AG20443 (cell line): ENCODE measurements around the gene ZNF621.
"Not testable (repeated sequence)": the region's sequence is repeated elsewhere in the genome, so short reads cannot be mapped to it uniquely, and the experiment has no call there.

Experiments used
- DNase-seq: peaks from one replicate; pipeline ENCODE4 v3.0.0; 2012; ENCODE audit warnings: low spot score, mixed read lengths

The ZNF621 gene

DNA sequence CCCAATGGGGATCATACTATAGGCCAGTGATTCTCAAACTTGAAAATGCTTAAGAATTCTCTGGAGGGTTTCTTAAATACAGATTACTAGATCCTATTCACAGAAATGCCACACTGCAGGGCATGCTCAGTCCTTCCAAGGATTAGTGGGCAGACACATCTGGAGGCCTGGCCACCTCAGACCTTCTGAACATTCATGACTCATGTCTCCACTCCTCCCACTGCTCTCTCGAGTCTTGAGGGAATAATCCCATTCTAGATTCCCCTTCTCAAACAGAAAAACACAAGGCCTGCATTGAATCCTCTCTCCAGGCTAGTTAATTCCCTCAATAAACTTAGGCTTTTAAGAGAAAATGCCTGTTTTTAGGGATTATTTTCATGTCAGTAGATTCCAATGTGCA is 22.1 kb downstream of the ZNF621 start:
- DNase-seq: peak; percentile 86

DNA sequence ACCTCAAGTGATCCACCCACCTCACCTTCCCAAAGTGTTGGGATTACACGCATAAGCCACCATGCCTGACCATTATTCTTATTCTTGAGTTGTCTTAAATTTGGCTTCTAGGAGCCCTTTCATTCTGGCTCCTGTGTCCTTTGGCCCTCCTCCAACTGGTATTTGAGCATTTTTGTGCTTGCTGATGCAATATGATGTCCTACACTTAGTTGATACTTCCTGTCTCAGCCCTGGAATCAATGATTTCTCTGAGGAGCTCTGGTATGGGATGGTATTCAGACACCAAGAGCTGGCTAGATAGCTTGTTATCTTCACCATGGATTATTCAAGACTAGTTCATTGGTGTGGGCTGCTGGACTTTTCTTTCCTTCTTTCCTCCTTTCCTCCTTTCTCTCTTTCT is 25.4 kb downstream of the ZNF621 start:
- DNase-seq: no peak

DNA sequence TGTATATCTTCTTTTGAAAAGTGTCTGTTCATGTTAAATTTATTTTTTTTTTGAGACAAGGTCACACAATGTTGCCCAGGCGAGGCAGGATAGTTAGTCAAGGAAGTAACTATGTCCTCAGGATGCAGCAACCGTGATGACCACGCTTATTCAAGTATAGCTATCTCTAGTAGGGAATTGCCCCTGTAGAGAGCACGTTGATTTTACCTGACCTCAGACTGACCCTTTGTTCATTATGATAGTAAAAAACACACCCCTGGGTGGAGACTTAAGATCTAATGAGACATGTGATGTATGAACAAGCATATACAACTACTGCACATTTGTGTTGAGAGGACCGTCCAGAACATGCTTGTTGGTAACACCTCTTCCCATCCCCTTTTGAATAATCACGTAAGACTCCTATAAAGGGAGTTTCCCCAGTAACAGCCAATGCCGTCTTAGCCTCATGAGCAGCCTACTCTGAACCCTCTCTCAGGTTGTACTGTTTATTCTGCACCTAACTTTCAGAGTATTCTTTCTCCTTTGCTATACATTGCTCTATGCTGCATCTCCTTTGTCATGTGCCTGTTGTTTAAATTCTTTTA is 32.9 kb downstream of the ZNF621 start:
- no peak for DNase-seq

DNA sequence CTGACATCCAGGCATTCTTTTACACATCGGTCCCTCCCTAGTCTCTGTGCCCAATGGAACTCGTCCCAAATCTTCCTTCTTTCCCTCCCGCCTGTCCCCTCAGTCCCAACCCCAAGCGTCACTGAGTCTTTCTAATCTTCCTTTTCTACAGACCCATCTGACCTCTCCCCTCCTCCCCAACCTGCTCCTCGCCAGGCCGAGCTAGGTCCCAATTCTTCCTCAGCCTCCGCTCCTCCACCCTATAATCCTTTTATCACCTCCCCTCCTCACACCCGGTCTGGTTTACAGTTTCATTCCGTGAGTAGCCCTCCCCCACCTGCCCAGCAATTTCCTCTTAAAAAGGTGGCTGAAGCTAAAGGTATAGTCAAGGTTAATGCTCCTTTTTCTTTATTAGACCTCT is 37.7 kb downstream of the ZNF621 start:
- not testable (repeated sequence) for DNase-seq

DNA sequence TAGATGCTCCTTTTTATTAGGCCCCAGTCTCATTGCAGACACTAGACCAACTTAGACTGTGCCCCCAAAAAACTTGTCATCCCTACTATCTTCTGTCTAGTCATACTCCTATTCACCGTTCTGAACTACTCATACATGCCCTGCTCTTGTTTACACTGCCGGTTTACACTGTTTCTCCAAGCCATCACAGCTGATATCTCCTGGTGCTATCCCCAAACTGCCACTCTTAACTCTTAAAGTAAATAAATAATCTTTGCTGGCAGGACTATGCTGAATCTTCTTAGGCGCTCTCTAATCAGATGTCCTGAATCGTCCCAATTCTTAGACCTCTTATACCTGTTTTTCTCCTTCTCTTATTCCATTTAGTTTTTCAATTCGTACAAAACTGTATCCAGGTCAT is 40.9 kb downstream of the ZNF621 start:
- not testable (repeated sequence) for DNase-seq

DNA sequence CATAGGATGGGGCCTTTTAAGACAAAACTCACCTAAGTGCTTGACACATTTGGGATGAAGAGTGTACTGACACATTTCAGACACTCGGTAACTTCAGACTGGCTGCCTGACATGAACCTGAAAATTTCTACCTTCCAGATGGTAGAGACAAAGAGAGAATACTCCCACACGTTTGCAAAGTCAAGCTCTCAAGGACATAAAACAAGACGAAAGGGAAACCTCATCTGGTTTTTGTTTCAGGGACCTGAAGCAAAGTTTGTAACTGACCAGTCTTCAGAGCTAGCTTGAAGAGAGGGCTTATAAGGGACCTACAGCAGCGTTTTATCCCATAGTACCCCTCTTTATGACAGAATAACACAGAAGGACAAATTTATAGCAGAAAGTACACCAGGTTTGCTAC is 41.9 kb downstream of the ZNF621 start:
- DNase-seq: no peak

DNA sequence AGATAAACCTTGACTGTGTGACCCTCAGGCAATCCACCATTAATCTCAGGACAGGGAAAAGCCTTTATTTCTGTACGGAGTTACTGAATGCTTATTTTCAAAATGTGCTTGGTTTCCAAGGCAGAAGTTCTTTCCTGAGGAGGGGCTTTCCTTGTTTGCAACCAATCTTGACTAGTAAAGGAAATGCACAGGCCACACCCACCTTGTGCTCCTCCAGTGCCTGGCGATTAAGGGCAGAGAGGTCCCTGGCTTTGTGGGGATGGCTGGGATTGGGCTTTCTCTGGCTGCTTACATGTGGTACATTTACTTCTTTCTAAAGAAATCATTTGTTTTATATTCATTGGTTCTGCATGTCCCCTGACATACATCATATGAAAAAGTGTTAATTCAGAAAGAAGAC is 47.8 kb downstream of the ZNF621 start:
- DNase-seq: no peak

DNA sequence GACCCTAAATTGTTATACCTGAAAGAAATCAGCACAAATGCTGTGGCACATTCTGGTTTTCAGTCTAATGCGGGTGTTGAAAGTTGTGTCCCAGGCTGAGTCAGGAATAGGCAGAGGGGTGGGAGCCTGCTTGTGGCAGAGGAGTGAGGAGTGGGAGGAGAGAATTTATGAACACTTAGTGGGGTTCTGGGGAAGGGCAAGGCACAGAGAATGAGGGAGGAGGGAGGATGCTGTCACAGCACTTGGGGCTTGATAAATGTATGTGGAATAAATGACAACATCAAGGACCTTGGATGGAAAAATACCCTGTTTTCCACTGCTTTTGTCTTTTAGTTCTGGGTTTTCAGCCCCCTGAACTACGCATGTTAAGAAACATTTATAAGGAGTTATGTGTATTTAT is 49.3 kb downstream of the ZNF621 start:
- no peak for DNase-seq

DNA sequence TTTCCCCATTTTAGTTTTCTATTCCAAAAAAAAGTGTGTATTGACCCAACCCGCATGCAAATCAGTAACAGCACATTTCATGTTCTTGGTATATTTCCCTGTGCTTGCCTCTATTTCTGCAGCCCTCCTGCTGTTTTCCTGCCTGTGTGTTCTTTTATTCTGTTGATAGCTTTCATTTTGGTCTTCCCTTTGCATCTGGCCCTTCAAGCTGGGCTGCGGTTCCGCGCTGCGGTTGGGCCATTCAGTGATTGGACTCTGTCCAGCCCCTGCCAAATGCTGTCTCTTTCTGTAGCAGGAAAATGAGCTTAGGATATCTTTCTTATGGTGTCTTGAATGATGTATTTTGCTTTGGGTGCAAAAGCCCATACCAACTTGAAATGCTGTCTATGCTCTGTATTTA is 49.9 kb downstream of the ZNF621 start:
- DNase-seq: peak; percentile 50

DNA sequence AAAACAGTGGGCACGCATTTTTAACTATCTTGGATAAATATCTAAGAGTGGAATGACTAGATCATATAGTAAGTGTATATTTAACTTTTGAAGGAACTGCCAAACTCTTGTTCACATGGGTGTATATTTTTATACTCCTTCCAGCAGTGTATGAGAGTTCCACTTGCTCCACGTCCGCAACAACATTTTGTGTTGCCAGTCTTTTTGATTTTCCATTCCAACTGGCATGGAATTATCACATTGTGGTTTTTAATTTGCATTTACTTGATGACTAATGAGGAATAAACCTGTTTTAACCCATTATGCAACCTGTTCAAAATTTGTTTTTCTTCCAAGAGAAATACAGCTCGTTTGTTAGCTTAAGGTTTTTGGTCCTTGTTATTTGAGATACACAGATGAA is 51.6 kb downstream of the ZNF621 start:
- DNase-seq: no peak

DNA sequence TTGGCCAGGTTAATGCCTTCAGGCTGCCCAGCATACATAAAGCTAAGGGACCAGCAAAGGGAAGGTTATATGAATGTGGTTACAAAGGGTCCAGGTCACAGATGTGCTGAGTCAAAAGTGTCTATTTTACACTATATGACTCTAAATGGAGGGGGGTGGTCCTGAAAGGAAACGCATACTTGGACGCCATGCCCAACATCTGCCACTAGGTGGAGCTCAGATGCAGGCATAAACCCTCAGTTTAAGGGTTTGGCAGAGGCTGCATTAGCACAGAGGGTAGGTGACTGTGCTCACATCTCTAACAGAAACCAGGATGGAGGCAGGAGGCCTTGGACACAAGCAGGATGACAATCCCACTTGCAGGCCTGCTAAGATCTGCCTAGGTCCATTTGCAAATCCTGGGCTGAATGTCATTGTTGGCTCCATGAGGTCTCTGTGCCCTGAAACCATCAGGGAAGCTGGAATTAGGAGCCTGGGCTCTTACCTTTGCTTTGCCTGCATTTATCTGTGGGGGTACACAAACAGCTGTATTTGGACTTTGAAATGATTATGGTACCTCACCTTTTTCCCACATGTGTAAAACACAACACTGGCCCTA is 55.8 kb downstream of the ZNF621 start:
- peak; percentile 79 for DNase-seq

DNA sequence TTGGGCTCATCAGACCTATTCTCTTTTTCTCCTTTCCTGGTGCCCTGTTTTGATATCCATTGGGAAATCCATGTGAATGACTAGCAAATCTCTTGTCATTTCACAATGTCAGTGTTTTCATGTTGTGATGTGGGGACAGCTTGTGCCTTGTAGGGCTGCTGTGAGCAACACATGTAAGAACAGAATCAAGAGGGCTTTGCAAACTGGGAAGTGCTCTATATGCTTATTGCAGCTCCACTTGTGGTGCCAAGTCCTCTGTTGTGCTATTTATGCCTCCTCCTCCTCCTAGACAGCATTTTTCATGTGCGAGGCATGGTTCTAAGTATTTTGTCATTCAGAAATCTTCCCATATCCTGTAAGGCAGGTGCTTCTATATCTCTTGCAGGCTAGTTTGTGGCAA is 56.4 kb downstream of the ZNF621 start:
- no peak for DNase-seq

DNA sequence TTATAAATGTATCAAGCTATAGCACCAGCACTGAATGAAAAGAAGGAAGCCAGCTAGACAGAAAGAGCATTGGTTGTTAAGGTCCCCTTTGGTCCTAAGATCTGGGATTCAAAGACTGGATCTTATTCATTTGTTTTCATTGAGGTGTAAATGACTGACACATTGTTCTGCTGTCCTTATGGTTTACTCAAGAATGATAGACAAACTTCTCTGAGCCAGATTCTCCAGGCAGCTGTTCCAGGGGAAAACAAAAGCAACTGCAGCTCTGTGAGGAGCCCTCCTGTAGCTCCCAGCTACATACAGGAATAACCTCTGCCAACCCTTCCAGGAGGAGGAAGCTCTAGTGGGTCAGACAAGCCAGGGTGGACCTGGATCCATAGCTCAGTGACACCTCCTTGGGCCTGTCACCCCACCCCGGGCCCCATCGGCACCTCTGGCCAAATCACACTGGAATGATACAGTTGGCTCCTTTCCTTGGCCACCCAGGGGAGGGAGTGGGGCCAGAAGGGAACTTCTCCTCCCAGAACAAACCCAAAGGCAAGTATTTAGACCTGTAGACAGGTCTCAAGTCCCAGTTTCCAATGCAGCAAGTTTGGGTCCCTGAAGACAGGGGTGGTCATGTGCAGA is 57.8 kb downstream of the ZNF621 start:
- no peak for DNase-seq

DNA sequence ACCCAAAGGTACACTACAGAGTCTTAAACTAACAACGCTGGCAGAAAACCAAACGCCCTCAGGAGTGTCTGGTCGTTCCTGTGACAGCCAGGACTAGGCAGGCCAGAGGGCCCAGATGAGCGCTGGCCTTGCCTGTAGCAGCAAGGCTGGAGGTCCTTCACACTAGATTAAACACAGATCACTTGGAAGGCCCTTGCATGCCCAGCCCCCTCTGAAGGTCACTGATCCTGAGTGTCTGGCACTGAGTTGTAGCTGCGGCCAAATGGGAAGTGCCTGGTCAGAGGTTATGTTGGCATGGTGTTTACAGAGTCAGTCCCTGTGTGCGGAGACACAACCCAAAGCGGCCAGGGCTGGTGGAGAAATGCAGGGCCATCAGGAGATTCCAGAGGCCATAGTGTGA is 58.9 kb downstream of the ZNF621 start:
- no peak for DNase-seq

DNA sequence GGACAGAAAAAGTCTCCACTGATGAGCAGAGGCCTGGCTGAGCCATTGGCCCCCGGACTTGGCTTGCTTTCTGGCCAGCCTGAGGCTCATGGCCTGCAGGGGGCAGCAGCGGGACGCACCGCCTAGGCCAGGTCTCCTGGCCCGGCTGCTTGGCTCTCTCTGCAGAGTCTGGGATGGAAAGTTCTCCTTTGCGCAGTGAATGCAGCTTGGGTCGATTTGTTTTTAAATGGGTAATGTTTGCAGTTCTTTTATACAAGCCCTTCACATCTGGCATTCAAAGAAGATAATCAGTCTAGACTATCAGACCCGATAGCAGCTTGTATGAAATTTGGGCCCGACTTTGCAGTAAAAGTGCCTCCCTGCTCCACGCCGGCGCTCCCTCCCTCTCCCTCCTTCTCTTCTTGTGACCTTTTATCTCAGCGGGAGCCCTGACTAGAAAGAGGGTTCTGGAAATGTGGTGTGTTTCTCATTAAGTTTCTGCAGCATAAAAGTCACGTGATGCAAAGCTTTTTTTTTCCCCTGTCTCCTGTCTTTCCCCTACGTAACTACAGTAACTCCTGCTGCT is 59.9 kb downstream of the ZNF621 start:
- DNase-seq: peak; percentile 92

DNA sequence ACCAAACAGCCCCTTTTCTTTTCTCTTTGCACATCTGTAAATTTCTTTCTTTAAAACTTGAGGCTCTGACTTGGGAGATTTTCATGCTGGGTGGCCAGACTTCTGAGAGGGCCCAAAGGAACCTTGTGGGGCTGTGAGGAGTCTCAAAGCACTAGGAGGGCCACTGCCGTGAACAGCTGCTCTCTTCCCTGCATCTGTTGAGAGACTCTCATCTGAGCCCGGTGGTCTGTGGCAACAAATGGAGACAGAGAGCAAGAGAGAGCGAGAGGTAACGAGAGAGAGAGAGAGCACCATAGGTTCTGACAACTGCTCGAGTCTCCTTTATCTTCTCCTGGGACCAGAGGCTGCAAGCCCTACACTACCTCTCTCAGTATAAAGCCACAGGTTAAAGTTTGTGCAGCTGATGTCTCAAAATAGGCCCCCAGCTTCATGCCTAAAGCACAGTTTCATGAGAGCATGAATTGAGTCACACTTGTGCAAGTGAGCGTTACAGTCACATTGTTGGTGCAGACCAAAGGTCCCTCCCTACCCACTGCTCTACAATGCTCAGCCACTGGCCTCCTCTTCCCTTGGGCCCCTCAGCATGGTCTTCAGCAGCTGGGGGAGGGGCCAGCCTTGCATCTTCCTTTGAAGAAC is 60.7 kb downstream of the ZNF621 start:
- no peak for DNase-seq

DNA sequence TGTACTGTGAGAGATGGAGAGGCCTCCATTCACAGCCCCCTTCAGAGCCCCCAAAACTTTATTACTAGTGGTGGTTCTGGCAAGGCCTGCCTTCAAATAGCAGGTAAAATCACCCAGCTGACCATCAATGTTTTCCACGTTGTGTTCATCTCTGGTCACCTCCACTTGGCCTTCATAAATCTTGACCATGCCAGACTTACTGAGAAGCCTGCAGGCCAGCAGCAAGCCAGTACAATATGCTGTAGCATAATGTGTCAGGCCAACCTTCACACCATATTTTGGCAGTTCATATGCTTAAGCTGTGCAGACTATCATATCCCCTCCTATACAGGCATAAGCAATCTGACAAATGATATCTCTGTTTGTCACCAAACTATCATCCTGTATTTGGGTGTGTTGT is 62.1 kb downstream of the ZNF621 start:
- no peak for DNase-seq

DNA sequence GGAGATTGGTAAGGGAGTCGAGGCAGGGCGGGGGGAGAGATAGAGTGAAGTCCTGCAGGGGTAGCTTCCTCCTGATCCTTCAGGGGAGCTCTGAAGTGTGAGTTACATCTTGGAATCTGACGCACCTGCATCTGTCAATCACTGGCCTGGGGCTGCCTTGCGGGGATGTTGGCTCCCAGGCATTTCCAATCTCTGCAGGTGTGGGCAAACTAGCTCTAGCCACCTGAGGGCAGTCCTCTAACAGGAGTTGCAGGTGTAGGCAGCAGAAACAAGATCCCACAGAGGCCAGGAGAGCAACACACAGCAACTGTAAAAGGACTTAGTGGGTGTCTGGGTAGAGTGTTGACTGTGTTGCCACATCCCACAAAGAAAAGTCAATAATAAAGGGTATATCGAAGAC is 63.6 kb downstream of the ZNF621 start:
- no peak for DNase-seq
